ENCODE data around the gene NIN.

Gene NIN

GRCh38 chr14:50830932-50831725 lies at the start of gene NIN:
NIN (minus strand) TSS chr14:50831162; CDS start chr14:50822056, 9,106 bp downstream.
- peak in 3 of 4 experiments; percentile 39 to 67 (median 58) for DNase-seq (ENCODE audit: low read depth in 4 of 4, low spot score in 1 of 4)

GRCh38 chr14:50875359-50876070 lies 44.6 kb upstream of the NIN start:
- peak; percentile 8 to 61 (median 20) for DNase-seq (ENCODE audit: low read depth in 4 of 4, low spot score in 1 of 4)

GRCh38 chr14:50874757-50875156 lies 43.8 kb upstream of the NIN start:
- DNase-seq (ENCODE audit: low read depth in 4 of 4, low spot score in 1 of 4), result no peak

- no peak for DNase-seq (ENCODE audit: low read depth in 4 of 4, low spot score in 1 of 4)
These were observed 41.2 kb upstream of the NIN start, which contains the start of gene ABHD12B for GRCh38 chr14:50871914-50872732. ABHD12B (plus strand) TSS chr14:50872053; CDS start chr14:50872175, 122 bp downstream.

GRCh38 chr14:50871228-50871627 lies 40.3 kb upstream of the NIN start:
- no peak for DNase-seq (ENCODE audit: low read depth in 4 of 4, low spot score in 1 of 4)

GRCh38 chr14:50865391-50866076 lies 34.6 kb upstream of the NIN start:
- no peak for DNase-seq (ENCODE audit: low read depth in 4 of 4, low spot score in 1 of 4)

GRCh38 chr14:50864946-50865345 lies 34.0 kb upstream of the NIN start:
- DNase-seq (ENCODE audit: low read depth in 4 of 4, low spot score in 1 of 4), result no peak

- DNase-seq (ENCODE audit: low read depth in 4 of 4, low spot score in 1 of 4), result no peak
These were observed 33.3 kb upstream of the NIN start for GRCh38 chr14:50864237-50864636.

- DNase-seq (ENCODE audit: low read depth in 4 of 4, low spot score in 1 of 4), result no peak
These were observed 31.1 kb upstream of the NIN start for GRCh38 chr14:50862036-50862570.

- peak; percentile 80 to 85 (median 83) for DNase-seq (ENCODE audit: low read depth in 4 of 4, low spot score in 1 of 4)
These were observed 29.6 kb upstream of the NIN start for GRCh38 chr14:50860478-50861086.

- DNase-seq (ENCODE audit: low read depth in 4 of 4, low spot score in 1 of 4), result no peak
These were observed 28.3 kb upstream of the NIN start for GRCh38 chr14:50859296-50859624.

GRCh38 chr14:50856660-50857059 lies 25.7 kb upstream of the NIN start:
- no peak for DNase-seq (ENCODE audit: low read depth in 4 of 4, low spot score in 1 of 4)

- DNase-seq (ENCODE audit: low read depth in 4 of 4, low spot score in 1 of 4), result no peak
These were observed 24.6 kb upstream of the NIN start for GRCh38 chr14:50855558-50855957.

- DNase-seq (ENCODE audit: low read depth in 4 of 4, low spot score in 1 of 4), result no peak
These were observed 23.6 kb upstream of the NIN start for GRCh38 chr14:50854521-50854920.

GRCh38 chr14:50853891-50854290 lies 22.9 kb upstream of the NIN start:
- no peak for DNase-seq (ENCODE audit: low read depth in 4 of 4, low spot score in 1 of 4)

- DNase-seq (ENCODE audit: low read depth in 4 of 4, low spot score in 1 of 4), result no peak
These were observed 15.4 kb upstream of the NIN start for GRCh38 chr14:50846226-50846880.

GRCh38 chr14:50845166-50845565 lies 14.2 kb upstream of the NIN start:
- DNase-seq (ENCODE audit: low read depth in 4 of 4, low spot score in 1 of 4), result no peak

- no peak for DNase-seq (ENCODE audit: low read depth in 4 of 4, low spot score in 1 of 4)
These were observed 13.4 kb upstream of the NIN start for GRCh38 chr14:50844391-50844790.

- DNase-seq (ENCODE audit: low read depth in 4 of 4, low spot score in 1 of 4), result no peak
These were observed 8.7 kb upstream of the NIN start for GRCh38 chr14:50839691-50840090.

GRCh38 chr14:50839048-50839447 lies 8.1 kb upstream of the NIN start:
- DNase-seq (ENCODE audit: low read depth in 4 of 4, low spot score in 1 of 4), result no peak

Measured in stimulated activated CD4-positive, alpha-beta T cell treated with anti-CD3 and anti-CD28 coated beads, Interleukin-1b, Interleukin-23, amount 100 ng/mL, for 24 hours (primary cell).